Right cardiac atrium (tissue), 5 donors: ENCODE measurements around the gene RAB15. TPM values are rescaled to one million over a fixed set of nuclear protein-coding genes. Genes with fewer than 3 reads are reported as not detected.

Source experiments
- ATAC-seq, 2 donors: fragments of 200-7000 bp; cut with Tn5 transposase; one replicate each; pipeline versions ENCODE4 v1.8.0 to v1.9.1; 2020; ENCODE audit warnings: moderate library complexity in 2 of 2, mild to moderate bottlenecking in 1 of 2
- DNase-seq, 3 donors: peaks; one replicate each; pipeline ENCODE4 v3.0.0-alpha.2; 2020
- H3K27ac ChIP-seq: one replicate; pipeline ENCODE4 v1.5.1; 2013; ENCODE audit warnings: mild to moderate bottlenecking, low read length, control low read depth, moderate library complexity
- H3K27me3 ChIP-seq: one replicate; pipeline ENCODE4 v1.6.1; 2013; ENCODE audit not compliant: control insufficient read depth, insufficient read depth
- H3K4me1 ChIP-seq: one replicate; pipeline ENCODE4 v1.6.1; 2013; ENCODE audit warnings: low read length; ENCODE audit not compliant: control insufficient read depth, insufficient read depth
- H3K4me3 ChIP-seq: one replicate; pipeline ENCODE4 v1.5.1; 2013; ENCODE audit warnings: low read length, control low read depth
- H3K9me3 ChIP-seq: one replicate; pipeline ENCODE4 v1.6.1; 2013; ENCODE audit warnings: low read length; ENCODE audit not compliant: control insufficient read depth
- WGBS: extraction: QIAGEN DNeasy Blood & Tissue Kit; methylation state at CpG from one replicate; pipeline ENCODE4 v1.1.7; 2013; 5-methylcytosine and 5-hydroxymethylcytosine counted together
- intact Hi-C, 4 donors: fragments of 100-400 bp; cut with DNase I; formaldehyde crosslinking; loops; one replicate each; pipeline versions ENCODE4 v1.11.0 to v1.14.0; 2022 to 2023
- long read RNA-seq, 4 donors: library from polyadenylated mRNA; unstranded; transcript quantifications; one replicate each; pipeline ENCODE4 v2.0.0, GENCODE V29; 2020 to 2021
- polyA plus RNA-seq: library from polyadenylated mRNA; stranded (reverse); fragments of 200-250 nt; gene quantifications from one replicate; pipeline ENCODE4 v1.2.3, GENCODE V29; 2013
- total RNA-seq, 4 donors: library from RNA; stranded (reverse); fragmentation: NEBNext Ultra II Directional; extraction: Animal tissue kit (Norgen Biotek cat#: 25700); gene quantifications; one replicate each; pipeline ENCODE4 v1.2.1, GENCODE V29; 2021
- donor health status: healthy with polysubstance abuse.
- donor health status: DM: no; HTN: yes; CAD: no.
- donor health status: DM: no; HTN: no; CAD: no.
- donor health status: DM: no; HTN: yes; CAD: no; lungs with severe emphysema.
- donor health status: DM: yes; HTN: yes; CAD: no.

RAB15 gene
- 10 to 100 TPM; 12.7 to 48.1 (median 16.9) TPM for total RNA-seq
- 29.5 TPM for polyA plus RNA-seq
- long read RNA-seq, donor 1, transcript RAB15-203 (7 exons, 3,515 nt), result major isoform, 8 of 29 reads
- long read RNA-seq, donor 1, partial matches to known transcripts, result 9 of 29 reads
- long read RNA-seq, donor 1, other reads (novel, unspliced or antisense), result 12 of 29 reads
- long read RNA-seq, donor 2, transcript RAB15-203 (7 exons, 3,515 nt), result major isoform, 5 of 18 reads
- long read RNA-seq, donor 2, partial matches to known transcripts, result 4 of 18 reads
- long read RNA-seq, donor 2, other reads (novel, unspliced or antisense), result 8 of 18 reads
- long read RNA-seq, donor 3, partial matches to known transcripts, result 31 of 104 reads
- long read RNA-seq, donor 3, other reads (novel, unspliced or antisense), result 72 of 104 reads
- long read RNA-seq, donor 4, partial matches to known transcripts, result 7 of 20 reads
- long read RNA-seq, donor 4, other reads (novel, unspliced or antisense), result 10 of 20 reads

GRCh38 chr14:64971943-64972791 is at the start of gene RAB15:
Gene RAB15 (minus strand): TSS chr14:64972336. CDS start chr14:64972076, 260 bp downstream.
- Histone ChIP-seq H3K9me3 (no peaks in the 10 kb centered on the region), H3K4me1 (no peaks in the 10 kb centered on the region), H3K27me3 (no peaks in the 10 kb centered on the region), H3K27ac (no peak within 1 kb of the TSS), H3K4me3 (peak within 1 kb of the TSS; percentile 98)
- DNase-seq (peak; percentile 39 to 77 (median 71)), ATAC-seq (peak; percentile 80 to 81)
- under 1% methylated on average over 94 of the region's 96 CpGs for WGBS
- intact Hi-C loops, result loop anchor here in 1 of 4 donors (10.0 kb wide), 1 partner anchor 147 kb away; no protein-coding TSS in a partner anchor

- intact Hi-C loops, result no loop called here
- no peaks in the 10 kb centered on the region for H3K9me3 ChIP-seq
- no peak overlapping the region for H3K4me3 ChIP-seq
- peak in 1 of 3 donors; percentile 43 for DNase-seq
- peak; percentile 87 to 88 for ATAC-seq
- peak overlapping the region; percentile 76 for H3K27ac ChIP-seq
- no peaks in the 10 kb centered on the region for H3K27me3 ChIP-seq
- no peaks in the 10 kb centered on the region for H3K4me1 ChIP-seq
- 59% methylated on average over 9 of the region's 9 CpGs for WGBS
Observed at GRCh38 chr14:65019944-65020566, 47.9 kb upstream of the RAB15 start.

GRCh38 chr14:65016471-65016870 is 44.3 kb upstream of the RAB15 start:
- no peaks in the 10 kb centered on the region for H3K9me3 ChIP-seq
- no peaks in the 10 kb centered on the region for H3K27me3 ChIP-seq
- 83% methylated on average over 4 of the region's 4 CpGs for WGBS

GRCh38 chr14:65015391-65015790 is 43.3 kb upstream of the RAB15 start:
- peak in 1 of 3 donors; percentile 48 for DNase-seq
- intact Hi-C loops, result no loop called here
- Histone ChIP-seq H3K4me3 (no peak overlapping the region), H3K9me3 (no peaks in the 10 kb centered on the region), H3K27me3 (no peaks in the 10 kb centered on the region), H3K4me1 (no peaks in the 10 kb centered on the region), H3K27ac (no peak overlapping the region)
- peak; percentile 38 to 59 for ATAC-seq
- 93% methylated on average over 3 of the region's 3 CpGs for WGBS

More at GRCh38 chr14:65016471-65016870, 44.3 kb upstream of the RAB15 start:
- no peak overlapping the region for H3K27ac ChIP-seq
- ATAC-seq (no peak), DNase-seq (no peak)
- H3K4me1 ChIP-seq, result no peaks in the 10 kb centered on the region
- intact Hi-C loops, result no loop called here
- no peak overlapping the region for H3K4me3 ChIP-seq

GRCh38 chr14:65012353-65012752 is 40.2 kb upstream of the RAB15 start:
- ATAC-seq (no peak), DNase-seq (no peak)
- no peaks in the 10 kb centered on the region for H3K9me3 ChIP-seq
- H3K27ac ChIP-seq, result no peak overlapping the region
- no peaks in the 10 kb centered on the region for H3K27me3 ChIP-seq
- 76% methylated on average over 4 of the region's 4 CpGs for WGBS
- no peaks in the 10 kb centered on the region for H3K4me1 ChIP-seq
- intact Hi-C loops, result no loop called here
- no peak overlapping the region for H3K4me3 ChIP-seq

- Histone ChIP-seq H3K9me3 (no peaks in the 10 kb centered on the region), H3K4me1 (no peaks in the 10 kb centered on the region), H3K27me3 (no peaks in the 10 kb centered on the region), H3K4me3 (no peak overlapping the region), H3K27ac (no peak overlapping the region)
- no peak for ATAC-seq
- 84% methylated on average over 10 of the region's 10 CpGs for WGBS
- intact Hi-C loops, result no loop called here
- no peak for DNase-seq
Observed at GRCh38 chr14:65011538-65011937, 39.4 kb upstream of the RAB15 start.

- no peaks in the 10 kb centered on the region for H3K27me3 ChIP-seq
- 88% methylated on average over 5 of the region's 5 CpGs for WGBS
- H3K9me3 ChIP-seq, result no peaks in the 10 kb centered on the region
- ATAC-seq (no peak), DNase-seq (no peak)
- no peak overlapping the region for H3K27ac ChIP-seq
- H3K4me1 ChIP-seq, result no peaks in the 10 kb centered on the region
- intact Hi-C loops, result no loop called here
- H3K4me3 ChIP-seq, result no peak overlapping the region
Observed at GRCh38 chr14:65010211-65010931, 38.2 kb upstream of the RAB15 start.

GRCh38 chr14:65007202-65007601 is 35.1 kb upstream of the RAB15 start:
- 92% methylated on average over 1 of the region's 1 CpG for WGBS
- ATAC-seq, result no peak
- H3K27me3 ChIP-seq, result no peaks in the 10 kb centered on the region

GRCh38 chr14:65006261-65006721 is 34.2 kb upstream of the RAB15 start:
- 86% methylated on average over 6 of the region's 6 CpGs for WGBS
- Histone ChIP-seq H3K27me3 (no peaks in the 10 kb centered on the region), H3K4me1 (no peaks in the 10 kb centered on the region), H3K4me3 (no peak overlapping the region), H3K9me3 (no peaks in the 10 kb centered on the region), H3K27ac (no peak overlapping the region)
- intact Hi-C loops, result no loop called here
- ATAC-seq, result no peak
- no peak for DNase-seq

More at GRCh38 chr14:65007202-65007601, 35.1 kb upstream of the RAB15 start:
- Histone ChIP-seq H3K9me3 (no peaks in the 10 kb centered on the region), H3K4me3 (no peak overlapping the region), H3K27ac (no peak overlapping the region), H3K4me1 (no peaks in the 10 kb centered on the region)
- DNase-seq, result no peak
- intact Hi-C loops, result no loop called here

GRCh38 chr14:65003394-65003793 is 31.3 kb upstream of the RAB15 start:
- H3K4me3 ChIP-seq, result no peak overlapping the region
- intact Hi-C loops, result no loop called here
- H3K27ac ChIP-seq, result no peak overlapping the region
- WGBS, result 93% methylated on average over 2 of the region's 2 CpGs
- DNase-seq (no peak), ATAC-seq (no peak)
- H3K27me3 ChIP-seq, result no peaks in the 10 kb centered on the region
- no peaks in the 10 kb centered on the region for H3K9me3 ChIP-seq
- no peaks in the 10 kb centered on the region for H3K4me1 ChIP-seq
